Neural cell (in vitro differentiated cells): ENCODE results near the gene LRRC14B. TPM values are rescaled to one million over a fixed set of nuclear protein-coding genes. Genes with fewer than 3 reads are reported as not detected.
A peak's percentile ranks its signal among the peaks of the same experiment; 100 is the strongest.

Experiments used
- H2AFZ ChIP-seq: fragments of 200-600, 300-800 bp; sonication (generic), shearing (Covaris generic); 2 replicates; pipeline ENCODE4 v1.6.0; 2014; ENCODE audit warnings: low read depth, mild to moderate bottlenecking, antibody characterized with exemption, low read length, moderate library complexity
- H3F3A ChIP-seq: fragments of 200-600 bp; shearing (Covaris generic); 2 replicates; pipeline ENCODE4 v1.6.1; 2016; ENCODE audit warnings: mild to moderate bottlenecking, moderate library complexity, mixed read lengths, antibody characterized with exemption, low read length; ENCODE audit not compliant: insufficient read depth, poor library complexity, severe bottlenecking
- H3K27ac ChIP-seq: fragments of 200-600, 300-800 bp; sonication (generic), shearing (Covaris generic); 2 replicates; pipeline ENCODE4 v1.5.1; 2014; ENCODE audit warnings: mild to moderate bottlenecking, low read length, moderate library complexity
- H3K27me3 ChIP-seq: fragments of 300-800, 200-600 bp; sonication (generic), shearing (Covaris generic); 2 replicates; pipeline ENCODE4 v1.6.0; 2014; ENCODE audit warnings: mild to moderate bottlenecking, low read depth, low read length, moderate library complexity; ENCODE audit not compliant: insufficient read depth
- H3K36me3 ChIP-seq: fragments of 300-800, 200-600 bp; sonication (generic), shearing (Covaris generic); 2 replicates; pipeline ENCODE4 v1.5.1; 2014; ENCODE audit warnings: mild to moderate bottlenecking, antibody characterized with exemption, low read length, moderate library complexity; ENCODE audit not compliant: insufficient read depth
- H3K4me2 ChIP-seq: fragments of 300-800, 200-600 bp; sonication (generic), shearing (Covaris generic); 2 replicates; pipeline ENCODE4 v1.6.0; 2014; ENCODE audit warnings: mild to moderate bottlenecking, low read length
- H3K4me3 ChIP-seq: fragments of 300-800, 200-600 bp; sonication (generic), shearing (Covaris generic); 2 replicates; pipeline ENCODE4 v1.5.1; 2014; ENCODE audit warnings: mild to moderate bottlenecking, low read length, moderate library complexity
- H3K79me2 ChIP-seq: fragments of 200-600 bp; shearing (Covaris generic); replicated peaks from 2 replicates; pipeline ENCODE4 v1.6.0; 2014; ENCODE audit warnings: mild to moderate bottlenecking, low read length, moderate library complexity; ENCODE audit not compliant: insufficient read depth
- H3K9ac ChIP-seq: fragments of 300-800, 200-600 bp; sonication (generic), shearing (Covaris generic); 2 replicates; pipeline ENCODE4 v1.6.1; 2016; ENCODE audit warnings: mild to moderate bottlenecking, low read length, mixed read lengths
- H3K9me2 ChIP-seq: fragments of 200-600 bp; shearing (Covaris generic); 2 replicates; pipeline ENCODE4 v1.6.1; 2016; ENCODE audit warnings: mild to moderate bottlenecking, low read length, mixed read lengths; ENCODE audit not compliant: insufficient read depth
- H3K9me3 ChIP-seq: fragments of 200-600, 300-800 bp; sonication (generic), shearing (Covaris generic); 2 replicates; pipeline ENCODE4 v1.6.1; 2016; ENCODE audit warnings: mild to moderate bottlenecking, mixed run types, low read length, moderate library complexity, mixed read lengths
- H4K20me1 ChIP-seq: fragments of 200-600 bp; shearing (Covaris generic); 2 replicates; pipeline ENCODE4 v1.6.1; 2016; ENCODE audit warnings: mild to moderate bottlenecking, mixed run types; ENCODE audit not compliant: insufficient read depth
- CTCF ChIP-seq: fragments of 450-650 bp; IDR thresholded peaks from 2 replicates; pipeline ENCODE4 v1.5.1; 2014; ENCODE audit warnings: antibody characterized with exemption, mild to moderate bottlenecking, moderate library complexity; ENCODE audit not compliant: poor library complexity, severe bottlenecking
- EP300 ChIP-seq: fragments of 450-650 bp; conservative IDR thresholded peaks from 2 replicates; pipeline ENCODE4 v1.6.1; 2014; ENCODE audit warnings: antibody characterized with exemption, mild to moderate bottlenecking, moderate library complexity; ENCODE audit not compliant: poor library complexity, severe bottlenecking
- EZH2 ChIP-seq: fragments of 200-600, 300-800 bp; shearing (Covaris generic), sonication (generic); IDR thresholded peaks from 2 replicates; pipeline ENCODE4 v1.6.1; 2014; ENCODE audit warnings: antibody characterized with exemption, low read length, borderline replicate concordance, mild to moderate bottlenecking; ENCODE audit not compliant: insufficient read depth, poor library complexity, severe bottlenecking
- MXI1 ChIP-seq: fragments of 450-650 bp; conservative IDR thresholded peaks from 2 replicates; pipeline ENCODE4 v1.6.1; 2014; ENCODE audit warnings: antibody characterized with exemption, mild to moderate bottlenecking; ENCODE audit not compliant: poor library complexity, severe bottlenecking
- POLR2AphosphoS5 ChIP-seq: IDR thresholded peaks from 2 replicates; pipeline ENCODE4 v1.6.1; 2012
- RAD21 ChIP-seq: fragments of 450-650 bp; conservative IDR thresholded peaks from 2 replicates; pipeline ENCODE4 v1.6.1; 2014; ENCODE audit warnings: antibody characterized with exemption, mild to moderate bottlenecking, moderate library complexity
- REST ChIP-seq: IDR thresholded peaks from 2 replicates; pipeline ENCODE4 v1.6.1; 2012; ENCODE audit warnings: borderline replicate concordance
- SMC3 ChIP-seq: fragments of 450-650 bp; conservative IDR thresholded peaks from 2 replicates; pipeline ENCODE4 v1.6.1; 2014; ENCODE audit warnings: antibody characterized with exemption, mild to moderate bottlenecking, moderate library complexity; ENCODE audit not compliant: poor library complexity
- TAF1 ChIP-seq: IDR thresholded peaks from 2 replicates; pipeline ENCODE4 v1.6.1; 2012; ENCODE audit warnings: low read depth
- polyA plus RNA-seq: library from polyadenylated mRNA; depleted of rRNA; stranded (reverse); fragments of >200 nt; gene quantifications from 2 replicates; pipeline ENCODE4 v1.2.3, GENCODE V29; 2014

The LRRC14B gene
- polyA plus RNA-seq, 1 donor from 2014 or later = not detected

DNA sequence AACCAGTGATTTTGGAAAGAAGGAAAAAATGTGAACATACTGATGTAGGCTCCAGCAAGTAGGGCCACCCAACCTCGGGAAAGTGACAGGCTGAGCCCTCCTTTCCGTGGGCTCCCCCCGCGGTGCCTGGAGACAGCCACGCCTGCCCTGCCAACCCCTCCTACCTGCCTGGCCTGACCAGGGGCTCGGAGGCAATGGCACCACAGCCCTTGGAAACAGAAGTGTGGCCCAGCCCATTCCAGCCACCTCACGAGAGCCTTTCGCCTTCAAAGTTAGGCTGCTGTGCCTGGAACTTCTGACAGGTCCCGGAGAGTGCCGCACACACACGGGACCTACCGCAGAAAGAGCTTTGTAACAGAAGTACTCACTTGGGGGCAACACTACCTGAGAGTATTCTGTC lies 49.5 kb upstream of the LRRC14B start:
- H3K27me3 ChIP-seq = no peaks in the 10 kb centered on the region
- H4K20me1 ChIP-seq = no peaks in the 10 kb centered on the region
- H3K9me2 ChIP-seq = no peaks in the 10 kb centered on the region
- no peak overlapping the region for H3K9ac ChIP-seq
- TF ChIP-seq REST (no peak), SMC3 (no peak), EP300 (no peak), RAD21 (no peak), MXI1 (no peak), EZH2 (no peak), TAF1 (no peak), CTCF (no peak), POLR2AphosphoS5 (no peak)
- no peaks in the 10 kb centered on the region for H3F3A ChIP-seq
- H2AFZ ChIP-seq = no peak overlapping the region
- H3K79me2 ChIP-seq = no peaks in the 10 kb centered on the region
- H3K4me3 ChIP-seq = no peak overlapping the region
- no peak overlapping the region for H3K27ac ChIP-seq
- no peaks in the 10 kb centered on the region for H3K9me3 ChIP-seq
- no peaks in the 10 kb centered on the region for H3K36me3 ChIP-seq
- H3K4me2 ChIP-seq = no peak overlapping the region

- H2AFZ ChIP-seq = no peak overlapping the region
- H3K4me2 ChIP-seq = no peak overlapping the region
- H3K27ac ChIP-seq = no peak overlapping the region
- no peaks in the 10 kb centered on the region for H4K20me1 ChIP-seq
- H3K4me3 ChIP-seq = no peak overlapping the region
- H3F3A ChIP-seq = no peaks in the 10 kb centered on the region
- H3K79me2 ChIP-seq = no peaks in the 10 kb centered on the region
- H3K9me3 ChIP-seq = peaks cover 5% of the 10 kb centered on the region
- no peaks in the 10 kb centered on the region for H3K27me3 ChIP-seq
- no peaks in the 10 kb centered on the region for H3K36me3 ChIP-seq
- H3K9ac ChIP-seq = no peak overlapping the region
- TF ChIP-seq EZH2 (no peak), CTCF (peak; percentile 29), SMC3 (no peak), RAD21 (peak; percentile 23)
- H3K9me2 ChIP-seq = no peaks in the 10 kb centered on the region
These were observed 49.0 kb upstream of the LRRC14B start for GRCh38 chr5:142246-142810.
